Endothelial cell of umbilical vein (primary cell): ENCODE measurements around the gene ZNF687. TPM values are rescaled to one million over a fixed set of nuclear protein-coding genes. Genes with fewer than 3 reads are reported as not detected.

Experiments used
- BruUV-seq: library from RNA; stranded (reverse); fragments of 400-500 nt; replicated peaks from 2 replicates; lab custom pipeline; 2021; lab: Mats Ljungman, UMichigan
- CTCF ChIA-PET: fragments of 300-600, 350-600 bp; sonication (Branson Sonifier 250); formaldehyde crosslinking; loops from one replicate; lab custom pipeline; 2021; ENCODE audit warnings: antibody characterized with exemption, inconsistent platforms; lab: Charles Lee
- POLR2A ChIA-PET: fragments of 300-600, 350-600 bp; sonication (Branson Sonifier 250); formaldehyde crosslinking; loops from one replicate; lab custom pipeline; 2021; ENCODE audit warnings: antibody characterized with exemption, inconsistent platforms; lab: Charles Lee
- DNase-seq: peaks from one replicate; pipeline ENCODE4 v3.0.0-alpha.2; 2011; ENCODE audit warnings: low read depth, low spot score
- FAIRE-seq: peaks from 2 replicates; lab custom pipeline; 2011; peaks lifted over from hg19 to GRCh38; lab: Jason Lieb, UNC
- H2AFZ ChIP-seq: 2 replicates; pipeline ENCODE4 v1.6.0; 2012; ENCODE audit warnings: low read depth, low read length, control low read depth, inconsistent platforms
- H3K27ac ChIP-seq: 2 replicates; pipeline ENCODE4 v1.5.1; 2011; ENCODE audit warnings: low read depth, mild to moderate bottlenecking, control low read depth, low read length, moderate library complexity; ENCODE audit not compliant: insufficient read depth
- H3K27me3 ChIP-seq, 2 experiments: 2 replicates each; pipeline versions ENCODE4 v1.6.0 to v1.6.1; 2011; ENCODE audit warnings: low read length in 2 of 2, mixed read lengths in 1 of 2; ENCODE audit not compliant: control insufficient read depth in 2 of 2, insufficient read depth in 2 of 2
- H3K36me3 ChIP-seq, 2 experiments: 2 replicates in 1 of 2; 3 replicates in 1 of 2; pipeline ENCODE4 v1.5.1; 2011; ENCODE audit warnings: low read length in 2 of 2, mild to moderate bottlenecking in 1 of 2, moderate library complexity in 1 of 2; ENCODE audit not compliant: control insufficient read depth in 2 of 2, insufficient read depth in 2 of 2; ENCODE audit errors: extremely low read depth in 1 of 2
- H3K4me1 ChIP-seq: 3 replicates; pipeline ENCODE4 v1.5.1; 2011; ENCODE audit warnings: mild to moderate bottlenecking, low read length; ENCODE audit not compliant: control insufficient read depth, insufficient read depth; ENCODE audit errors: extremely low read depth
- H3K4me2 ChIP-seq: 2 replicates; pipeline ENCODE4 v1.6.1; 2011; ENCODE audit warnings: low read length, control low read depth, mixed read lengths; ENCODE audit not compliant: insufficient read depth
- H3K4me3 ChIP-seq, 3 experiments: fragments of 200-600 bp in 1 of 3; sonication (generic), shearing (Covaris generic) in 1 of 3; replicated peaks in 1 of 3; 2 replicates each; pipeline ENCODE4 v1.5.1; 2011 to 2016; ENCODE audit warnings: control low read depth in 3 of 3, low read length in 3 of 3, mild to moderate bottlenecking in 2 of 3, inconsistent platforms in 1 of 3, low read depth in 1 of 3, moderate library complexity in 1 of 3; ENCODE audit not compliant: insufficient read depth in 1 of 3
- H3K79me2 ChIP-seq: 2 replicates; pipeline ENCODE4 v1.6.0; 2012; ENCODE audit warnings: low read length, inconsistent platforms; ENCODE audit not compliant: control insufficient read depth, insufficient read depth
- H3K9ac ChIP-seq: replicated peaks from 2 replicates; pipeline ENCODE3; 2011; ENCODE audit warnings: low read length, control low read depth; ENCODE audit not compliant: insufficient read depth; ENCODE audit errors: extremely low read depth
- H3K9me1 ChIP-seq: replicated peaks from 3 replicates; pipeline ENCODE4 v1.6.0; 2011; ENCODE audit warnings: mild to moderate bottlenecking, low read length; ENCODE audit not compliant: control insufficient read depth, insufficient read depth; ENCODE audit errors: extremely low read depth
- H3K9me3 ChIP-seq: replicated peaks from 2 replicates; pipeline ENCODE4 v1.5.1; 2012; ENCODE audit warnings: low read length, inconsistent platforms; ENCODE audit not compliant: control insufficient read depth, insufficient read depth
- H4K20me1 ChIP-seq: replicated peaks from 2 replicates; pipeline ENCODE3; 2011; ENCODE audit warnings: mild to moderate bottlenecking, low read length; ENCODE audit not compliant: control insufficient read depth, insufficient read depth; ENCODE audit errors: extremely low read depth
- FOS ChIP-seq: IDR thresholded peaks from 2 replicates; pipeline ENCODE4 v1.6.1; 2011; ENCODE audit warnings: mild to moderate bottlenecking, low read length, moderate library complexity, borderline replicate concordance; ENCODE audit not compliant: insufficient read depth
- GATA2 ChIP-seq: IDR thresholded peaks from 2 replicates; pipeline ENCODE4 v1.7.0; 2011; ENCODE audit warnings: low read depth, mild to moderate bottlenecking, moderate library complexity, mixed read lengths, low read length; ENCODE audit not compliant: insufficient read length, insufficient read depth
- JUN ChIP-seq: IDR thresholded peaks from 2 replicates; pipeline ENCODE4 v1.6.1; 2011; ENCODE audit warnings: borderline replicate concordance, low read depth; ENCODE audit not compliant: insufficient read length, insufficient read depth
- POLR2A ChIP-seq: IDR thresholded peaks from 2 replicates; pipeline ENCODE4 v1.6.1; 2012; ENCODE audit warnings: low read depth, mild to moderate bottlenecking, control low read depth, low read length
- POLR2AphosphoS5 ChIP-seq: IDR thresholded peaks from 2 replicates; pipeline ENCODE4 v1.6.1; 2012; ENCODE audit warnings: low read depth, mild to moderate bottlenecking, control low read depth, low read length, moderate library complexity; ENCODE audit not compliant: insufficient read depth
- dilution Hi-C: fragments of 300-500 bp; cut with MboI; formaldehyde crosslinking; loops from one replicate; pipeline ENCODE4 v1.15.0; 2019; ENCODE audit warnings: low sequenced_read_pairs; ENCODE audit not compliant: extremely low pct_ligation_motif_present
- intact Hi-C: fragments of 100-400 bp; cut with micrococcal nuclease; formaldehyde crosslinking; loops from one replicate; pipeline ENCODE4 v1.10.0; 2022
- polyA plus RNA-seq, 4 experiments: library from polyadenylated mRNA; depleted of rRNA in 3 of 4; stranded (reverse) in 3 of 4; unstranded in 1 of 4; fragments of >200 nt; gene quantifications; 2 replicates each; pipeline versions ENCODE4 v1.2.1 to v1.2.3, GENCODE V29; 2011 to 2012; ENCODE audit warnings: missing spikeins in 1 of 4
- total RNA-seq: library from RNA; stranded (reverse); gene quantifications from 2 replicates; pipeline ENCODE4 v1.2.3, GENCODE V29; 2021
- TF ChIP-seq, protein P1 (sequence below), 2 donors: IDR thresholded peaks; 1 replicate in 1 of 2; 2 replicates in 1 of 2; pipeline ENCODE4 v1.5.1; 2011; ENCODE audit warnings: low read length in 2 of 2, mild to moderate bottlenecking in 2 of 2, moderate library complexity in 2 of 2, control low read depth in 1 of 2, inconsistent platforms in 1 of 2, low read depth in 1 of 2; ENCODE audit not compliant: insufficient read depth in 1 of 2; ENCODE audit errors: extremely low read depth in 1 of 2
- TF ChIP-seq, protein P2 (sequence below): IDR thresholded peaks from 2 replicates; pipeline ENCODE4 v1.6.1; 2011; ENCODE audit not compliant: insufficient read depth, insufficient read length

Gene ZNF687
- total and polyA plus RNA-seq, 2 donors (not counting 3 experiments of a cell fraction or from before 2014, with no cell fraction given) = 17.9 to 20.1 TPM

DNA sequence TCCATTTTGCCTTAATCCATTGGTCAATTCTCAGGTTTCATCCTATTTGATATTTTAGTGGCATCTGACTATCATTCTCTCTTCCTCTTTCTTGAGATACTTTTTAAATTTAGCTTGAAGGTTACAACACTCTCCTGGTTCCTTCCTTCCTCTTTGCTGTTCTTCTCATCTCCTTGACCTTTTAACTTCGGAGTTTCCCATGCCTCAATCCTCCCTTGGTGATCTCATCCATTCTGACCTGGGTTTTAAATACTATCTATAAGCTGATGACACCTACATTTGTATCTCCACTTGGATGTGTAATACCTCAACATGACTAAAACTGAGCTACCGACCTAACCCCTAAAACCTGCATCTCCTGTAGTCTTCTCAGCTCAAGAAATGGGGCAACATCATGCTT is 4.8 kb upstream of the ZNF687 start:
- Histone ChIP-seq H3K36me3 (no peaks in the 10 kb centered on the region), H3K9ac (no peak overlapping the region), H3K27ac (no peak overlapping the region), H3K9me1 (no peaks in the 10 kb centered on the region), H2AFZ (no peak overlapping the region), H4K20me1 (no peaks in the 10 kb centered on the region), H3K4me3 (no peak overlapping the region), H3K27me3 (peaks cover 2 to 5% of the 10 kb centered on the region in 2 experiments), H3K9me3 (no peaks in the 10 kb centered on the region), H3K4me2 (no peak overlapping the region), H3K79me2 (no peaks in the 10 kb centered on the region), H3K4me1 (peaks cover 3% of the 10 kb centered on the region)
- TF ChIP-seq POLR2A = no peak
- FAIRE-seq (no peak), DNase-seq (no peak)
- intact Hi-C loops (no loop called here), dilution Hi-C loops (no loop called here)
- ChIA-PET CTCF (interaction anchor here (1.2 to 2.0 kb wide), 3 partner anchors 24 to 64 kb away, joined by 3 to 9 read pairs (median 7); no protein-coding TSS in a partner anchor), POLR2A (no interaction called here)
- BruUV-seq = no TSS peak

GRCh38 chr1:151281225-151281968 is 702 bp upstream of the ZNF687 start:
- FAIRE-seq (peak; percentile 98), DNase-seq (peak; percentile 98)
- ChIA-PET POLR2A (interaction anchor here (0.6 to 1.2 kb wide), 9 partner anchors 11 to 115 kb away, joined by 3 to 4 read pairs (median 3); partner anchors contain the start of gene PI4KB), CTCF (interaction anchor here (0.6 to 4.1 kb wide), 14 partner anchors 11 to 182 kb away, joined by 3 to 26 read pairs (median 4); partner anchors contain the start of genes PI4KB, PSMB4, PSMD4 and RFX5)
- no peaks in the 10 kb centered on the region for H3K9me1 ChIP-seq
- intact Hi-C loops (loop anchor here (1.0 to 2.0 kb wide), 7 partner anchors 20 to 118 kb away; partner anchors contain the start of genes PI4KB, PIP5K1A, PSMB4 and PSMD4), dilution Hi-C loops (no loop called here)
- H3K4me3 ChIP-seq = peak overlapping the region; percentile 27 to 80 (median 66)
- H2AFZ ChIP-seq = peak overlapping the region; percentile 63
- peaks cover 0 to 7% of the 10 kb centered on the region in 2 experiments for H3K36me3 ChIP-seq
- H3K27ac ChIP-seq = peak overlapping the region; percentile 81
- H3K4me1 ChIP-seq = peaks cover 9% of the 10 kb centered on the region
- peaks cover 8% of the 10 kb centered on the region for H3K79me2 ChIP-seq
- H3K9me3 ChIP-seq = no peaks in the 10 kb centered on the region
- no peaks in the 10 kb centered on the region for H4K20me1 ChIP-seq
- TF ChIP-seq POLR2A (peak; percentile 58), GATA2 (no peak), POLR2AphosphoS5 (peak; percentile 50), JUN (peak; percentile 88), FOS (no peak)
- TF ChIP-seq, protein P1, sequence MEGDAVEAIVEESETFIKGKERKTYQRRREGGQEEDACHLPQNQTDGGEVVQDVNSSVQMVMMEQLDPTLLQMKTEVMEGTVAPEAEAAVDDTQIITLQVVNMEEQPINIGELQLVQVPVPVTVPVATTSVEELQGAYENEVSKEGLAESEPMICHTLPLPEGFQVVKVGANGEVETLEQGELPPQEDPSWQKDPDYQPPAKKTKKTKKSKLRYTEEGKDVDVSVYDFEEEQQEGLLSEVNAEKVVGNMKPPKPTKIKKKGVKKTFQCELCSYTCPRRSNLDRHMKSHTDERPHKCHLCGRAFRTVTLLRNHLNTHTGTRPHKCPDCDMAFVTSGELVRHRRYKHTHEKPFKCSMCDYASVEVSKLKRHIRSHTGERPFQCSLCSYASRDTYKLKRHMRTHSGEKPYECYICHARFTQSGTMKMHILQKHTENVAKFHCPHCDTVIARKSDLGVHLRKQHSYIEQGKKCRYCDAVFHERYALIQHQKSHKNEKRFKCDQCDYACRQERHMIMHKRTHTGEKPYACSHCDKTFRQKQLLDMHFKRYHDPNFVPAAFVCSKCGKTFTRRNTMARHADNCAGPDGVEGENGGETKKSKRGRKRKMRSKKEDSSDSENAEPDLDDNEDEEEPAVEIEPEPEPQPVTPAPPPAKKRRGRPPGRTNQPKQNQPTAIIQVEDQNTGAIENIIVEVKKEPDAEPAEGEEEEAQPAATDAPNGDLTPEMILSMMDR (IDR thresholded peaks at IDR 0.05; ENCODE audit: extremely low read depth in 1 of 2, insufficient read depth in 1 of 2, low read depth in 1 of 2, low read length in 2 of 2) = peak in 1 of 2 donors; percentile 2
- TF ChIP-seq, protein P2, sequence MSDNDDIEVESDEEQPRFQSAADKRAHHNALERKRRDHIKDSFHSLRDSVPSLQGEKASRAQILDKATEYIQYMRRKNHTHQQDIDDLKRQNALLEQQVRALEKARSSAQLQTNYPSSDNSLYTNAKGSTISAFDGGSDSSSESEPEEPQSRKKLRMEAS = peak; percentile 43
- BruUV-seq = TSS peak; percentile 83
- peaks cover 2 to 5% of the 10 kb centered on the region in 2 experiments for H3K27me3 ChIP-seq
- peak overlapping the region; percentile 61 for H3K4me2 ChIP-seq
- H3K9ac ChIP-seq = peak overlapping the region; percentile 82
